ENCODE data around the gene SLC4A1. TPM values are rescaled to one million over a fixed set of nuclear protein-coding genes. Genes with fewer than 3 reads are reported as not detected.
A peak's percentile ranks its signal among the peaks of the same experiment; 100 is the strongest.

The SLC4A1 gene
- total and polyA plus RNA-seq, 2 of the 13 experiments (the other 11 are each of a cell fraction or from before 2014, with no cell fraction given) = not detected

GRCh38 chr17:44279666-44280391, 11.9 kb upstream of the SLC4A1 start (continued):
- TF ChIP-seq REL (CRISPR knock-in tag; conservative IDR thresholded peaks at IDR 0.05) (no peak; the same call in 1 of the 2 replicates), ELF3 (CRISPR knock-in tag; IDR thresholded peaks at IDR 0.05) (peak; percentile 90), ZNF160 (CRISPR knock-in tag; IDR thresholded peaks at IDR 0.05) (no peak), MATR3 (CRISPR knock-in tag; IDR thresholded peaks at IDR 0.05) (no peak), ZNF18 (CRISPR knock-in tag; IDR thresholded peaks at IDR 0.05; ENCODE audit: insufficient replicate concordance) (no peak), CREB3 (CRISPR knock-in tag; IDR thresholded peaks at IDR 0.05) (no peak), MAFF (IDR thresholded peaks at IDR 0.05; ENCODE audit: low read depth, low read length) (no peak), AKNA (CRISPR knock-in tag; IDR thresholded peaks at IDR 0.05; ENCODE audit: borderline replicate concordance) (no peak), CEBPZ (IDR thresholded peaks at IDR 0.05; ENCODE audit: low read length) (no peak), CREB1 (IDR thresholded peaks at IDR 0.05) (peak; percentile 79), CREB1 (CRISPR knock-in tag; IDR thresholded peaks at IDR 0.05) (peak; percentile 38; the same call in 1 of the 2 replicates), ZUFSP (CRISPR knock-in tag; IDR thresholded peaks at IDR 0.05; ENCODE audit: borderline replicate concordance) (no peak), ZNF850 (CRISPR knock-in tag; conservative IDR thresholded peaks at IDR 0.05) (no peak), ZNF674 (CRISPR knock-in tag; IDR thresholded peaks at IDR 0.05; ENCODE audit: low read depth) (no peak), ZNF761 (CRISPR knock-in tag; conservative IDR thresholded peaks at IDR 0.05) (peak; percentile 68; the same call in 1 of the 2 replicates), ZBTB3 (CRISPR knock-in tag; IDR thresholded peaks at IDR 0.05; ENCODE audit: borderline replicate concordance, low read depth) (no peak)
